Vagina (tissue), 2 donors: ENCODE results near the gene KCNMB4. TPM values are rescaled to one million over a fixed set of nuclear protein-coding genes. Genes with fewer than 3 reads are reported as not detected.

ENCODE experiments used
- DNase-seq, 2 donors: peaks; one replicate each; pipeline ENCODE4 v3.0.0-alpha.2; 2017; ENCODE audit errors: extremely low spot score in 2 of 2
- H3K27ac ChIP-seq: fragments of 200-600 bp; sonication (generic); one replicate; pipeline ENCODE4 v1.5.1; 2019
- H3K27me3 ChIP-seq: fragments of 200-600 bp; sonication (generic); one replicate; pipeline ENCODE4 v1.5.1; 2019
- H3K36me3 ChIP-seq, 2 donors: fragments of 200-600 bp; sonication (generic); one replicate each; pipeline ENCODE4 v1.5.1; 2017 to 2019
- H3K4me1 ChIP-seq: fragments of 200-600 bp; sonication (generic); one replicate; pipeline ENCODE4 v1.5.1; 2019
- H3K4me3 ChIP-seq, 2 donors: fragments of 200-600 bp; sonication (generic); 1 replicate in 1 of 2; 2 replicates in 1 of 2; pipeline ENCODE4 v1.5.1; 2016 to 2019
- H3K9me3 ChIP-seq: fragments of 200-600 bp; sonication (generic); one replicate; pipeline ENCODE4 v1.5.1; 2019
- CTCF ChIP-seq, 3 experiments: fragments of 450-650 bp in 2 of 3; fragments of 200-600 bp in 1 of 3; sonication (generic) in 1 of 3; IDR thresholded peaks; one replicate each; pipeline ENCODE4 v1.5.1; 2017 to 2019; ENCODE audit warnings: antibody characterized with exemption in 3 of 3, mild to moderate bottlenecking in 2 of 3, moderate library complexity in 2 of 3
- POLR2A ChIP-seq, 2 donors: fragments of 450-650 bp; IDR thresholded peaks; one replicate each; pipeline ENCODE4 v1.6.1; 2017; ENCODE audit warnings: antibody characterized with exemption in 2 of 2, mild to moderate bottlenecking in 2 of 2, moderate library complexity in 2 of 2
- POLR2AphosphoS5 ChIP-seq, 2 donors: sonication (generic); formaldehyde crosslinking; IDR thresholded peaks; one replicate each; pipeline ENCODE4 v1.9.0; 2017; ENCODE audit warnings: antibody characterized with exemption in 2 of 2, mild to moderate bottlenecking in 2 of 2, low read depth in 1 of 2; ENCODE audit not compliant: insufficient read depth in 1 of 2
- intact Hi-C: fragments of 100-400 bp; cut with DNase I; formaldehyde crosslinking; loops from one replicate; pipeline ENCODE4 v1.15.1; 2023
- total RNA-seq: library from RNA; depleted of rRNA; stranded (reverse); fragments of >200 nt; gene quantifications from one replicate; pipeline ENCODE4 v1.2.3, GENCODE V29; 2016

The KCNMB4 gene
- total RNA-seq, 1 donor from 2014 or later, result 2.7 TPM

DNA sequence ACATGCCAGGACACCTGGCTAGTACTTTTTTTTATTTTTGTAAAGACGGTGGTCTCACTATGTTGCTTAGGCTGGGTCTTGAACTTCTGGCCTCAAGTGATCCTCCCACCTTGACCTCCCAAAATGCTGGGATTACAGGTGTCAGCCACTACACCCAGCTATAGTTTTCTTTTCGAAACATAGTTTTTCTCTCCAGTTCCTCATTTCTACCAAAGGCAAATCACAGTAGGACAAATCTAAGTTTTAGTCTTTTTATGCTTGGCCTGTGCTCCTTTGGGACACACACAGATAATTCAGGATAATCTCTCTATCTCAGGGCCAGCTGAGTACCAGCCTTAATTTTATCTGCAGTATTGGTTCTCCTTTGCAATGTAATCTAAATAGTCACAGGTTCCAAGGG lies 100.7 kb downstream of the KCNMB4 start:
- Histone ChIP-seq H3K4me3 (no peak overlapping the region), H3K36me3 (no peaks in the 10 kb centered on the region), H3K4me1 (no peaks in the 10 kb centered on the region), H3K27ac (no peak overlapping the region), H3K27me3 (no peaks in the 10 kb centered on the region), H3K9me3 (no peaks in the 10 kb centered on the region)
- TF ChIP-seq POLR2A (IDR thresholded peaks at IDR 0.05), result no peak
- TF ChIP-seq POLR2AphosphoS5 (IDR thresholded peaks at IDR 0.05; ENCODE audit: insufficient read depth in 1 of 2, low read depth in 1 of 2), result no peak
- TF ChIP-seq CTCF (IDR thresholded peaks at IDR 0.05), result no peak
- no peak for DNase-seq
- intact Hi-C loops, result no loop called here

DNA sequence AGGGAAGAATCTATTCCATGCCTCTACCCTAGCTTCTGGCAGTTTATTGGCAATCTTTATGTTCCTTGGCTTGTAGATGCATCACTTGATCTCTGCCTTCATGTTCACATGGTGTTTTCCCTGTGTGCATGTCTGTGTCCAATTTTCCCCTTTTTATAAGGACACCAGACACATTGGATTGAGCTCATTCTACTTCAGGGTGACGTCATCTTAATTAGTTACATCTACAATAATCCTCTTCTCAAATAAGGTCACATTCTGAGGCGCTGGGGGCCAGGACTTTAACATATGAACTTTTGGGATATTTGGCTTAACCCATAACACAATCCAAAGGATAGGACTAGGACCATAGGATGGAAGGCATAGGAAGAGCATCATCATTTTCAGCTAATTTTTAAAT lies 101.4 kb downstream of the KCNMB4 start:
- intact Hi-C loops, result no loop called here
- Histone ChIP-seq H3K36me3 (no peaks in the 10 kb centered on the region), H3K9me3 (no peaks in the 10 kb centered on the region), H3K27me3 (no peaks in the 10 kb centered on the region), H3K4me3 (no peak overlapping the region), H3K4me1 (no peaks in the 10 kb centered on the region), H3K27ac (no peak overlapping the region)
- no peak for DNase-seq
- TF ChIP-seq CTCF (IDR thresholded peaks at IDR 0.05), result no peak
- no peak for TF ChIP-seq POLR2A (IDR thresholded peaks at IDR 0.05)
- TF ChIP-seq POLR2AphosphoS5 (IDR thresholded peaks at IDR 0.05; ENCODE audit: insufficient read depth in 1 of 2, low read depth in 1 of 2), result no peak

GRCh38 chr12:70467918-70468733 lies 102.0 kb downstream of the KCNMB4 start:
- Histone ChIP-seq H3K27ac (no peak overlapping the region), H3K9me3 (no peaks in the 10 kb centered on the region), H3K4me3 (no peak overlapping the region), H3K27me3 (no peaks in the 10 kb centered on the region), H3K36me3 (no peaks in the 10 kb centered on the region), H3K4me1 (no peaks in the 10 kb centered on the region)
- TF ChIP-seq POLR2A (IDR thresholded peaks at IDR 0.05) (no peak), CTCF (IDR thresholded peaks at IDR 0.05) (no peak), POLR2AphosphoS5 (IDR thresholded peaks at IDR 0.05; ENCODE audit: insufficient read depth in 1 of 2, low read depth in 1 of 2) (no peak)
- DNase-seq, result no peak
- intact Hi-C loops, result no loop called here

GRCh38 chr12:70468741-70469140 lies 102.7 kb downstream of the KCNMB4 start:
- intact Hi-C loops, result no loop called here
- no peak overlapping the region for H3K4me3 ChIP-seq
- no peaks in the 10 kb centered on the region for H3K27me3 ChIP-seq
- no peaks in the 10 kb centered on the region for H3K36me3 ChIP-seq
- no peak for TF ChIP-seq POLR2A (IDR thresholded peaks at IDR 0.05)
- TF ChIP-seq CTCF (IDR thresholded peaks at IDR 0.05), result no peak
- TF ChIP-seq POLR2AphosphoS5 (IDR thresholded peaks at IDR 0.05; ENCODE audit: insufficient read depth in 1 of 2, low read depth in 1 of 2), result no peak
- DNase-seq, result no peak
- no peak overlapping the region for H3K27ac ChIP-seq
- no peaks in the 10 kb centered on the region for H3K4me1 ChIP-seq
- no peaks in the 10 kb centered on the region for H3K9me3 ChIP-seq

DNA sequence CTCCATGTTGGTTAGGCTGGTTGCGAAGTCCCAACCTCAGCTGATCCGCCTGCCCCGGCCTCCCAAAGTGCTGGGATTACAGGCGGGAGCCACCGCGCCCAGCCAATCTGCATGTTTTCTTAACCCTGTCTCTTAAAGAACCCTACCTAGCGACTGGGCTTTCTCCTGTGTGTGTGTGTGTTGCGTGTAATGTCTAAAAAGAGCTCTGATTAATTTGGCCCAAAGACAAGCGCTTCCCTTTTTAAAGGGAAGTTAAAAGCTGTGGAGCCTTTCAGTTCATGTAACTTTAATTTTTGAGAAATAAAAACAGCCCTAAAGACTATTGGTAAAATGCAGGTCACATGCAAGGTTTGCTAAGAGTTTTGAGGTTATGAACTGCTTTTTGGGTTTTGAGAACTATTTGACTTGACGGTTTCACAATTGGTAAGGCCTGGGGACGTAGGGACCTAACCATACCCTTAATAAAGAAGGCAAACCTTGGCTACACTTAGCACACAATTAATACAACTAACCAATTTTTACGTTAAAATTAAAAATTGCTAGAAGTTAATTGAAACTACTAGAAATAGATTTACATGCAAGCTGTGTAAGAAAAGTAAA lies 103.2 kb downstream of the KCNMB4 start:
- H3K4me1 ChIP-seq, result no peaks in the 10 kb centered on the region
- H3K27me3 ChIP-seq, result no peaks in the 10 kb centered on the region
- TF ChIP-seq POLR2A (IDR thresholded peaks at IDR 0.05) (no peak), CTCF (IDR thresholded peaks at IDR 0.05) (no peak), POLR2AphosphoS5 (IDR thresholded peaks at IDR 0.05; ENCODE audit: insufficient read depth in 1 of 2, low read depth in 1 of 2) (no peak)
- H3K4me3 ChIP-seq, result no peak overlapping the region
- no peak for DNase-seq
- H3K27ac ChIP-seq, result no peak overlapping the region
- no peaks in the 10 kb centered on the region for H3K36me3 ChIP-seq
- intact Hi-C loops, result no loop called here
- H3K9me3 ChIP-seq, result no peaks in the 10 kb centered on the region
